AG08396 (cell line): ENCODE data around the gene ESRRB.

ENCODE experiments used
- DNase-seq: peaks from one replicate; pipeline ENCODE4 v3.0.0; 2012; ENCODE audit warnings: low spot score, mixed read lengths

ESRRB gene

DNA sequence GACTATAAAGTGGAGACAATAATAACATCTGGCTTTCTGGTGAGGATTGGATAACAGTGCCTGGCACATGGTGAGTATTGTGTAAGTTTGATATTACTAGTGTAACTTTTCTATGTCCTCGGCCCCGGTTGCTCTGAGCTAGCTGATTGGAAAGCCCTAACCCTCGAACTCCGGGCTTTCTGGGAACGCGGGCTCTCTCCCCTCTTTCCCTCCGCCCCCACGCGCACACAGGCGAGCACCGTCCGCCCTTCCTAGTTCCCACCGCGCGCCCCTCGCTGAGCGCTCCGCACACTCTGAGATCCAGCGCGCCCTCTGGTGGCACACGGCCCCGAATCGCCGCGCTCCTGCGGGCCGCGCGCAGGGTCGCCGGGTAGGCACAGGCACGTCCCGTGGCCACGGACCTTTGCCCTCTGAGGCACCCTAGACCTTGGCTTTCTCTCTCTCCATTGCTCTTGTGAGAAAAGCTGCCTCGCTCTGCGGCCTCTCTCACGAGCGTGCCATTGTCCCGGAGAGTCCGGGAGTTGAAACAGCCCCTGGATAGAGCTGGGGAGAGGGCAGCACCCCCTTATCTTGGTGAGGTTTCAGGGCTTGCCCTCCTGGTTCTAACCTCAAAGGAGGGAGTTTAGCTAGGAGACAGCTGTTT, 23.2 kb upstream of the ESRRB start:
- DNase-seq: peak; percentile 70

DNA sequence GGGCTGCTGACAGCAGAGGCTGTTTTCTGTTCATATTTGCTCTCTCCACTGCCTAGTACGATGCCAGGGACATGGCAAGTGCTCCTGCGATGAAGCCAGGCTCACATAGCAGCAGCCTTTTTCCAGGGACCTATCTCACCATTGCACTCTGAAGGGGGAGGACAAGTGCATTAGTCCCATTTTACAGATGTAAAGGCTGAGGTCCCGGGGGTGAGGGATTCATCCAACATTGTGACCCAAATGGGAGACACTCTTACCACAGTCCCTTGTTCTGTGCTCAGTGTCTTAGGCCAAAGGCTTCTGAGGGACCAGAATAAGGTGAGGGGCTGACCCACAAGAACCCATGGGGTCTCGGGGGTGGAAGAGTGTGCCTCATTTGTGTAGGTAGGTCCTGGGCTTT, 21.6 kb upstream of the ESRRB start:
- DNase-seq: no peak

DNA sequence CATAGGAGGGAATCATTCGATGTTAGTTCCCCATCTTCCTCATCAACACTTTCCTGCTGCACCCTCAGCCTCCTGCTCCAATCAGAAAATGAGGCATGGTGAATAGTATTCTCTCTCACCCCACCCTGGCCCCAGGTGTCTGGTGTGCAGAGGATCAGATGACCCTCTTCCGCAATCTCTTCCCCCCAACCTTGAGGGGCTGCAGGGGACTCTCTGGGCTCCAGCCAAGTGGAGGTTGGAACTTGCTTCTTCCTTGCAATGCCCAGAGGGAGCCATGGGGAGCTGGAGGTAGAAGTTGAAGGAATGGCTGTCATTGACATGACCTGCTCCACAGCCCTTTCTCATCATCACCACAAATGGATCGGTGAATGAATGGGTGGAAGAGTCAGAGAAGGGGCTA, 20.2 kb upstream of the ESRRB start:
- DNase-seq: no peak

DNA sequence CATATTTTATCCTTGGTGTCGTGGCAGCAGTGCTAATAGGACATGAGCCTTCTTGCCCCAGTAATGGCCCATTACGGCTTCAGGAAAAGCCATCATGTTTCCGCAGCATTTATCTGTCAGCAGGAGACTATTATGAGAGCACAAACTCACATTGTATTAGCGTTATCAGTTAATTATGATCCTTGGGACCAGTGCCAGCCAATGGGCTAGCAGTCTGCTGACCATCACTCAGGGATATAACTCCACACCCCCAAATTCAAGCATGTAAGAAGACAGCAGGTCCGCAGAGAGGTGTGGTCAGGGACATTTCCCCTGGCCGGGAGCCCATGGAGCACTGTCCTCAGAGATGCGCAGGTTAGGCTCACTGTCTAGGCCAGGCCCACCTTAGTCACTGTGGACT, 4.9 kb upstream of the ESRRB start:
- no peak for DNase-seq

DNA sequence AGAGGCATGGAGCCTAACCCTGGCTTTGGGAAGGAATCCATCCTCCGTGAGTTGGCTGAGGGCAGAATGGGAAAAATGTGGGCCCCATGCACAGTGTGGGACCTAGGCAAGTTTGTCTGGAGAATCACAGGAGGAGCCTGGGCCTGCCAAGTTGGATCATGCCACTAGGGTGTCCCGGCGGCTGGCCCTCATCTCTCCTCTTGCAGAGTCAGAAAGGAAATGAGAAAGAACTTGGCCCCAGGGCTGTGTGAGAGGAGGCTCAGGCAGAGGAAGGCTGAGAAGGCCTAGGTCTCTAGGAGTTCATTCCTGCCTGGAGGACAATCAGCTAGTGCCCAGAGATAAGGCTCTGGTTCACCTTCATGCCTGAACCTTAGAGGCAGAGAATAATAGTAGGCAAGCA, 2.5 kb upstream of the ESRRB start:
- DNase-seq: no peak

DNA sequence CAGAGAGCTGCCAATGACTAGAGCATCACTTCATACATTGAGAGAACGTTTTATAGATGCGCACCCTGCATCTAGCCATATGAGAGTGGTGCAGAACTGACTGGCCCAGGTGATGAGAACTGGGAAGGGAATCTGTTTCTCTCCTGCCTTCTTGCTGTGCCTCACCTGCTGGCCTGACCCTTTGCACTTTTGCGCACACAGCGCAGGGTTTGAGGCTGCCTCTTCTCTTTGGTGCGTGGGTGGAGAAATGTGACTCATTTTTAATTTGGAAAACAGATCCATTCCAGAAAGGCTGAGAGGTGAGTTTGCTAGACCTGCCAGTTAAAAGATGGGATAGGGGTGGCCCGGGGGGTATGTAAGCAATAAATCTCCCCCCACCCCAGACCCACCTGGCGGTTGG, 453 bp upstream of the ESRRB start:
- no peak for DNase-seq

DNA sequence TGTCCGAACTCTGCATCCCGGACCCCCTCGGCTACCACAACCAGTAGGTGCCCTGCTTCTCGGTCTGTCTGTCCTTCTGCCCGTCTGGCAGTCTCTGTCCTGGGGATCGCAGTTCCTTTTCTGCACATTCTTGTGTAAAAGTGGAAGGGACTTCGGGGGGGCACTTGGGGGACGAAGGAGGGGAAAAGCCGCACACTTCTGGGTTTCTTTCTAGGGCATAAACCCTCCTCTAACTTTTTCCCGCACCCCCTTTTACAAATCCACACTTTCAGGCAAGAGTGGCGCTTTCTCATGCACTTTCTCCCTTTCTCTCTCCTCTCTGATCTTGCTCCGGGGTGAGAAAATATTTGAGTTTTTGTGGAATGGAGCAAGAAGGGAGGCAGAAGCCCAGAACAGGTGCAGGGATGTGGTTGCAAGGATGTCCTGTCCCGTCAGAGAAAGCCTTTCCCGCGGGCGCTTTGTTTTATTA, 506 bp downstream of the ESRRB start:
- no peak for DNase-seq

DNA sequence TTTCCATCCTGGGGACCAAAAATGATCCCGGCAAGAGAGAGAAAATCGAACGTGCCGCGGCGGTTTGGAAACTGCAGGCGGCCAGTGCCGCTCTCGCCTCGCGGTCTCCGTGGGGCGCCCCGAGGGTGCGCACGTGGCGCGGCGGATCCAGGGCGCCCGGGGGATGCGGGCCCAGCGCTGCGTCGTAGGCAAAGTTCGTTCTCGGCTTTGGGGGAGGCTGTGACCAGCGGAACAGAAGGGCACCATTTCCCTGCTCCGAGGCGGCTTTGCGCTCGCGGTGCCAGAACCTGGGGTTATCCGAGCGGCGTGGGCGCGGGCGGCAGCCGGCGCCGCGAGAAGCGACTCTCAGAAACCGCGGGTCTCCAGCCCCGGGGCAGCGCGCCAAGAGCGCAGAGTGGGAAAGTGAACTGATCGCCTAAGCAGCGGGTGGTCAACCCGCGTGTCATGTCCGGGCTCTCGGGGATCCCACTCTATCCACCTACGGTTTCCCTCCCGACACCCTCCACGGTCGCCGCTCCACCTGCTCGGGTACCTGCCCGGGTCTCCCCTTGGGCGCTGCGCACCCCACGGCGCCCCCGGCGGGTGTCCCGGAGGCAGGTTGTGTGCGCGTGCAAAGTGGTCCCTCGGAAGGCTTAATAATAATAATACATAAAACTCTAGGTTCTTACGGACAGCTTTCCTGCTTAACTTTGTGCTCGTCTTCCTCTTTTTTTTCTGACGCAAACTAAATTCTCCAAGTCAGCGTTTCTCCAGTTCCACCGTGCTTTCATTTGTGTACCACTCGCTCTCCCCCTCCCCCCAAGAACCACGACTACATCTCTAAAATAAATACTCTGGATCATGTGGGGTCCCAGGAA, 1.2 kb downstream of the ESRRB start:
- no peak for DNase-seq

DNA sequence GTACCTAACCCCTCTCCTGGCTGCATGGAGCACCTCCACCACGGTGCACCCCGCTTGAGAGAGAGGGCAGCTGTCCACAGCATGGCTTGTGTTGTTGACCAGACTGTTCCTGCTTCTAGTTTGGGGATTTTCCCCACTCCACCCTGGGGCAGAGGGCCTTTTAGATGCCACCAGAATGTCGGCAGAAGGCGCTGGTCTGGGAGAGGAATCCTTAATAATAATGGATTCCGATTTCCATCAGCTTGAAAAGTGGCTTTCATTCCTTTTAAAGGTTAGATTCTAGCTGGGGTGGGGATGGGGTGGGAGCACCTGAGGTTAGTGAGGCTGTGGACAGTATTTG, 1.8 kb downstream of the ESRRB start:
- no peak for DNase-seq

DNA sequence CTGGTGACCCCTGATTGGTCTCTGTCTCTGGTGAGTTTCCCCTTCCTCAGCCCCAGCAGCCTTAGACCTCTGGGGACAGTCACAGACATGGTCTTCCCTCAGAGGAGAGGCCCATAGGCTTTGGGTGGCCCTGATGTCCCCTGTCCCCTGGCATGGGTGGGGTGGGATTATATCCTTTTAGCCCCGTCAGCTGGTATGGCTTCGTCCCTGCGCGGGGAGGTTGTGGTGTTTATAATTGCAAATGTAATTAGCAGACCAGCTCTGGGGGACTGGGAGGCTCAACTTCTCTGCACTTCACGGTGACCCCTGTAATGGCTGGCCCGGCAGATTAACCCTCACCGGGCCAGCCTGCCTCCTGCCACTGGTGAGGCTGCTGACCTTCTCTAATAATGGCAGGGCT, 5.1 kb downstream of the ESRRB start:
- DNase-seq: no peak

DNA sequence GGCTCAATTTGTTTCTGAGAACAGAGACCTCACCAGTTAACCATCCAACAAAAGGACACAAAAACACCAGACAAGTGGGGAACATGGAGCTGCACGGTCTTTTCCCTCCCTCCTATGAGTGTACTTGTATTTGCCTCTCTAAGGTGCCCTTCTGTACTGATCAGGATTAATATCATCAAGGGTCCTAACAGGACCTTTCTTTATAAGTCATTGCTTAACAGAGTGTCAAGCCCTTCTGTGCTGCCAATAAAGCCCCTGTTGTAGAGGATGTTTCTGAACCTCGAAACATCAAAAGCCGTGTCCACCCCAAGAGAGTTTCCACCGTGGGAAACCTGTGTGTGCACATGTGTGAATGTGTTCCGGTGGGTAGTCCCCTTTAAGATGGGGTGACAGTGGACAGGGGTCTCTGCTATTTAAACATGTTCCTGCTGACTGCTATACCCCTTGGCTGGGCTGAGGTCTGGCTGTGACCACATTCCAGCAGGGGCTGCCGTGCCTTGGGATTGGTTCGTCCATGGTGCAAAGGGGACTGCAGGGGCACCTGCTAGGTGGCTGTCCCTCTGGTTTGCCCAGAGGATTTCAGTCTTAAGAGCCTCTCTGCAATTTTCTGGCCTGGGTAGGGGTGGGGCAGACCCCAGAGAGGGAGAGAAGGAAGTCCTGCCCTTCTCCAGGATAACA, 6.0 kb downstream of the ESRRB start:
- DNase-seq: no peak

DNA sequence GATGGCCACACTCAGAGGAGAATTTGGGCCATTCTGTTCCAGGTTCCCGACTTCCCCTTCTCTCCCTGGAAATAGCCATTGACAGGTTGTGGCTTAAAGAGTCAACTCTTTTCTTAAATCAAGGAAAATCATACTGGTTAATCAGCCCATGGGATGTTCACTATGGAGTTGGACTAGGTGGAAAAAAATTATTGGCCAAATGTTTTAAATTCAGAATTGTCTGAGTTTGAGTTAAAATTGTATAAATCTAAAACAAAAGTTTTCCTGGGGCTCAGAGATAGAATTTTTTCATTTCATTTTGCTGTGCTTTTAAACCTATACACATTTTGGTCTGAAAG, 6.5 kb downstream of the ESRRB start:
- no peak for DNase-seq

DNA sequence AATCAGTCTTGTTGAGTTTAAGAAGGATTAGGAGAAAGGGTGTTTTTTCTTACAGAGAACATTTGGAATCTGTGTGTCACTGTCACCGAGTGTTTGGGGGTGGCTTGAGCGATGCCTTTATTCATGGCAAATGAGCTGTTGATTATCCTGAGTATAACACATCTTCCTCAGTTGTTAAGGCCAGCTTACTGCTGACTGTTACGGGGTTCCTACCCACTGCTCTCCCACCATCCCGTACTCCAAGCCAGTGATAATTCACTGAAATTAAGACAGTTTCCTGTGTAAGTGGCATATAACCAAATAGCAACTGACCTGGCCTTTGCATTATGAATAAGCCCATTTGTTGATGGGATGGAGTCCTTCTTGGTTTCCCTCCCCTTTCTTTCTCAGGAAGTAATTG, 9.5 kb downstream of the ESRRB start:
- DNase-seq: no peak

DNA sequence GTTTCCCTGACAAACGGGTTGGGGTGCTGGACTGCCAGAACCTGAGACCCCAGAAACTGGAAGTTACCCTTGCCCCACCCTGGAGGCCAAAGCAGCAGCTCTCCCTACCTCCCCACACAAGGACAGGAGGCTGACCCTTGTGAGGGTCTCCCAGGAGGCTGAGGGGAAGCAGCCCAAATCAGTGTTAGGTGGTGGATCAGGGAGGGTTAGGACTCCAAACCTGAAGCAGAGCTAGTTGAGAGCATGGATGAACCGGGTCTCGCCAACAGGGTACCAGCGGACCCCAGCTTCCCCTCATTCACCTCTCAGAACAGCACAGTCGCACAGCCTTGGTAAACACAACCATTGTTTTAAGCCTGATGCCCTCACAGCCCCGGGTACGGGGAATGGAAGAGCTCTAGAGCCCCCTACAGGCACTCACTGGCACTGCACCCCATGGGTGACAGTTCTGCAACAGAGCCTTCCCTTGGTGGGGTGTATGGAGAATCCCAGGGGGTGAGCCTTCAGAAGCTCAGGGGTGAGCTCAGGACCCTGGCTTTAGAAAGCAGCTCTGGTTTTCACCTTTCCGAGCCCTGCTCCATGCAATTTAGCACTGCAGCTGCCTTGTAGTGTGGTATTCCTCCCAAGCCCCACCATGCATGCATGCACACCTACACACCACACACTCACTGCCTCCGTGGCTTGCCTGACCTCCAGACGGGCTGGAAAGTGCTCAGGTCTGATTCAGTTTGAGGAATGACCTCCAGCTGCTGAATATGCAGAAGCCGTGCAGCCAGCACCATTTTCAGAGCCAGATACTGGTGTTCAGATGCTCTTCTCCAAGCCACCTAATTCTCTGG, 11.2 kb downstream of the ESRRB start:
- peak; percentile 88 for DNase-seq

DNA sequence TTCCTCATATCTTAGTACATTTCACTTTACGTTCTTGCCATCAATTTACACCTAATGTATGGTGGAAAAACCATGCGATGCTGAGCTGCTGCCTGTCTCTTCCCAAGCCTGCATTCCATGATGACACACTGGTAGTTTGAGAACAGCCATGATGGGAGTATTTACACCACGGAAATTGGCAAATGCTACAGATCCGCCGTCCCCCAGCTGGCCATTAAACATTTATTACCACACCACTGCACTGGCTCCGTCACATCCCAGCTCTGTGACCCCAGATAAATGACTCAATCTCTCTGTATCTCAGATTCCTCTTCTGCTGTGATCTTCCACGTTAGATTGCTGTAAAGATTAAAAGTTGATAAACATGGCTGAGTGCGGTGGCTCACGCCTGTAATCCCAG, 13.9 kb downstream of the ESRRB start:
- DNase-seq: no peak

DNA sequence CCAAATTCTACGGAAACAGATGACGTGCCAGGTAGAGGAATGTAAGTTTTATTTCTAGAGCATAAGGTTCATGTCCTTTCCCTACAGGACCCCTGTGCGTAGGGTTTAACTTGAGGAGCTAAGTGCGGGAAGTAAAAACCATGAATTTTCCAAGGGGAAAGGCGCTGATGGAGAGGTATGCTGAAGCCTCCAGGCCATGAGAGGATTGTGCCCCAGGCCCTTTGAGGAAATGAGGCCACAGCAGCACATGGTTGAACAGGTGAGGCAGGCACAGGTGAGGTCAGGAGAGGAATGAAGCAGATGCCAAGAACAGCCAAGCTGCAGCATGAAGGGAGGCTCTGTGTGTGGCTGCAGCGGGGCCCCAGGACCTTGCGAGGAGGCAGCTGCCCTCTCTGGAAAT, 14.7 kb downstream of the ESRRB start:
- no peak for DNase-seq

DNA sequence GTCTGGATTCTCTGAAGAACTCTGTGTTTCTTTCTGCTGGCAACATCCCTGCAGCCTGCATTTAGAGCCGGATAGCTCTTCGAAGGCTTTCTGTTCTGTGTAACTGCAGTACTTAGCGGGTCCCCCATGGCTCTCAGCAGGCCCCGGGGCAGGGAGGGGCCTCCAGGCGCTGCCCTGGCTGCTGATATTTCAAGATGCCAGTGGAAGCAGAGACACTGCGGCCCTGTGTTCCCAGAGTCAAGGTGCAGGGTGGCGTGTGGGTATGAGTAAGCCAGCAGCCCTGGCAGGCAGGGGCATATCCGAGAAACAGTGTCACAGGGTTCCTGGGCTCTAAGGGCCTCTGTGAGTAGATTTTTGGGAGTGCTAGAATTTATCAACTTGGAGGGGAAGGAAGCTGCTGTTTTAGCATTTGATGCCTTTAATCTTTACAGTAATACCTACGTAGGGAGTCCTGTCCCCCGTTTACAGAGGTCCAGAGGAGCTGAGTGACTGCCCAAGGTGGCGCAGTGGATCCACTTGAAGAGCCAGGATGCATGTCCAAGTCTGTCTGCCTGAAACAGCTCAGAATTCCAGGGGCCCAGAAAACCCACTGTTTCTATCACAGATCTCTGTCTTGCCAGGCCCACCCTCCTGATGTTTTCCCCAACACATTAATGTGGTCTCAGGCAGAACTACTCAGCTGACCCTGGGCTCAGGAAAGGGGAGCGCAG, 16.2 kb downstream of the ESRRB start:
- DNase-seq: no peak

DNA sequence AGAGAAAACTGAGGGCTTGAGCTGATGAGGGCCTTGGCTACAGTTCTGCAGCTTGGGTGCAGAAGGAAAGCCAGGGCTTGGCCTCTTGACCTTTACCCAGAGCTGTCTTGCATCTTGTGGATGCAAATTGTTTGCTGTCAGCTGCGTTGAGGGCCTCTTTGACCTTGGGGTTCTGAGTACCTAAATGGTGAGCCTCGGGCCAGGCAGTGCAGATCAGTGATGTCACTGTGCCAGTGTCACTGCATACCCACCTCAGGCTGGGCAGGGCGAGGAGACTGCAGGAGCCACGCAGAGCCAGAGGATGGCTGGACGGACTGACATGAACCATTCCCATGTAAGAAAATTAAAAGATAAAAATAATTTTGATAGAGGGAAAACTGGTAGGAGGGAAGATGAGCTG, 18.6 kb downstream of the ESRRB start:
- no peak for DNase-seq

DNA sequence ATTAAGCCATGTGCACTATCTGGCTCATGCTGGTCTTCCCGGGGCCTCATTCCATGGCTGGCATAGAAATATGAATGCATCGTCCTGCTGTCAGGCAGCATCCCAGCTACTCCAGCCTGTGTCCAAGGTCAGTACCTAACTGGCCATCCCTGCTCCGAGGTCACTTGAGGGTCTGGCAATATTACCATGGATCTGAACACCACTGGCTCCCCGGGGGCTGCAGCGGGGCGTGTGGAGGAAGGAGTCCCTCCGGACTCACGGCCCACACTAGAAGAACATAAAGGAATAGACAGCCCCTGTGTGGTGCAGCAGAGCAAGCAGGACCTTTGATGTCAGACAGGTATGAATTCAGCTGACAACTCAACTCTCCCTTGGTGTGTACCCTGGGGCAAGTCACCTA, 19.2 kb downstream of the ESRRB start:
- DNase-seq: no peak

DNA sequence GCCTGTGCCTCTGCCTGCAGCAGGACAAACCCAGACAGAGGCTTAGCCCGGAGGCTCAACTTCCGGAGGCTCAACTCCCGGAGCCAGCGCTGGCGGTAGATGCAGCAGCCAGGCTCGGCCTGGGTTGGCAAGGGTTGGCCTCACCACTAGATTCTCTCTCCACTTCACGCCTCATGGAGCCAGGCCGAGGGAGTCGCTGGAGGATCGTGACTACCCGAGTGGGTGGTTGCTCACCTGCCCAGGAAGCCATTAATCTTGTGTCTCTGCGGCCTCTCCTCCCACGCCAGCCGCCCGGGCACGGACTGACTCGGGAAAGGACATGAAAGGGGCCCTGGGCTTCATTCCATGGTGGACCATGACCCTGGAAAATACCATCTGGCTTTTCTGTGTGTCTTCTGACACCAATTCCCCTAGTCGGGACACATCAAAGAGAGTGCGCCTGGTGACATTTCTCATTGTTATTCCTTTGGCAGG, 20.8 kb downstream of the ESRRB start:
- DNase-seq: no peak

DNA sequence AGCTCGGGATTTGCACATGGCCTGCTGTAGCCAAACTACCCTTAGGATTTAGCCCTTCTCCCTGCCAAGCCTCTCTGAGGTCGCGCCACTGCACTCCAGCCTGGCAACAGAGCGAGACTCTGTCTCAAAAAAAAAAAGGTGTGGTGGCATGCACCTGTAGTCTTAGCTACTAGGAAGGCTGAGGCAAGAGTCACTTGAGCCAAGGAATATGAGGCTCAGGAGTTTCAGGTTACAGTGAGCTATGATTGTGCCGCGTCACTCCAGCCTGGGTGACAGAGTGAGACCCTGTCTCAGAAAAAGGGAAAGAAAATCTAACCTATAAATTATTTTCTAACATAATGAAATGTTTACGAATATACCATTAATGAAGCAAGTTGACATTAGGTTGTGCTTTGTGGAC, 29.7 kb downstream of the ESRRB start:
- no peak for DNase-seq
